CD4-positive, CD25-positive, alpha-beta regulatory T cell (primary cell): ENCODE measurements around the gene SMOC2. TPM values are rescaled to one million over a fixed set of nuclear protein-coding genes. Genes with fewer than 3 reads are reported as not detected.

Experiments
- ATAC-seq, 2 donors: fragments of 150-1000 bp; cut with Tn5 transposase; one replicate each; pipeline ENCODE4 v1.10.0; 2021; ENCODE audit warnings: low read depth in 2 of 2, moderate number of reproducible peaks in 2 of 2, moderate library complexity in 1 of 2
- DNase-seq, 3 donors: peaks; one replicate each; pipeline versions ENCODE4 v3.0.0 to v3.0.0-alpha.2; 2012 to 2022; ENCODE audit warnings: mixed read lengths in 1 of 3
- H3K27ac ChIP-seq: one replicate; pipeline ENCODE4 v1.7.0; 2013; ENCODE audit warnings: mild to moderate bottlenecking, low read length; ENCODE audit not compliant: insufficient read depth, poor library complexity, severe bottlenecking
- H3K27me3 ChIP-seq: one replicate; pipeline ENCODE4 v1.7.0; 2013; ENCODE audit warnings: low read length; ENCODE audit not compliant: control insufficient read depth, insufficient read depth
- H3K36me3 ChIP-seq: one replicate; pipeline ENCODE4 v1.7.0; 2013; ENCODE audit warnings: mild to moderate bottlenecking, low read length, moderate library complexity; ENCODE audit not compliant: control insufficient read depth, insufficient read depth
- H3K4me1 ChIP-seq: 2 replicates; pipeline ENCODE4 v1.7.0; 2013; ENCODE audit warnings: mild to moderate bottlenecking, low read length; ENCODE audit not compliant: insufficient read depth, control insufficient read depth, poor library complexity, severe bottlenecking
- H3K4me3 ChIP-seq: one replicate; pipeline ENCODE4 v1.7.0; 2013; ENCODE audit warnings: low read depth, mild to moderate bottlenecking, low read length, moderate library complexity
- H3K9me3 ChIP-seq, 2 experiments: 1 replicate in 1 of 2; 2 replicates in 1 of 2; pipeline ENCODE4 v1.7.0; 2013; ENCODE audit warnings: low read length in 2 of 2, mild to moderate bottlenecking in 1 of 2, moderate library complexity in 1 of 2; ENCODE audit not compliant: control insufficient read depth in 2 of 2
- H3K27ac Mint-ChIP-seq, 3 donors: one replicate each; pipeline ENCODE4 v1.8.0; 2020 to 2022; ENCODE audit warnings: mild to moderate bottlenecking in 3 of 3, mixed read lengths in 3 of 3, moderate library complexity in 2 of 3
- H3K27me3 Mint-ChIP-seq: one replicate; pipeline ENCODE4 v1.8.0; 2022; ENCODE audit warnings: mild to moderate bottlenecking, mixed read lengths
- H3K36me3 Mint-ChIP-seq: one replicate; pipeline ENCODE4 v1.8.0; 2020; ENCODE audit warnings: mixed read lengths
- H3K4me1 Mint-ChIP-seq, 4 donors: one replicate each; pipeline ENCODE4 v1.8.0; 2020 to 2022; ENCODE audit warnings: mixed read lengths in 4 of 4, mild to moderate bottlenecking in 1 of 4
- H3K4me3 Mint-ChIP-seq, 4 donors: one replicate each; pipeline ENCODE4 v1.8.0; 2020 to 2022; ENCODE audit warnings: mild to moderate bottlenecking in 4 of 4, mixed read lengths in 4 of 4, moderate library complexity in 3 of 4
- H3K9me3 Mint-ChIP-seq, 7 donors: one replicate each; pipeline ENCODE4 v1.8.0; 2020 to 2022; ENCODE audit warnings: mixed read lengths in 7 of 7, mild to moderate bottlenecking in 3 of 7, moderate library complexity in 2 of 7
- polyA plus RNA-seq, 4 donors: library from polyadenylated mRNA; unstranded; fragments of 300-500 nt; fragmentation: Illumina TruSeq; gene quantifications; one replicate each; pipeline ENCODE4 v1.2.3, GENCODE V29; 2021
- total RNA-seq: library from RNA; stranded (reverse); gene quantifications from one replicate; pipeline ENCODE4 v1.2.3, GENCODE V29; 2022

The SMOC2 gene
- total and polyA plus RNA-seq, 5 donors from 2014 or later = not detected

GRCh38 chr6:168538892-168539811 lies 98.2 kb downstream of the SMOC2 start:
- H3K4me1 ChIP-seq = no peaks in the 10 kb centered on the region
- no peak for DNase-seq
- no peak overlapping the region for H3K4me3 ChIP-seq
- H3K36me3 Mint-ChIP-seq = no peaks in the 10 kb centered on the region
- peak overlapping the region in 1 of 3 donors; percentile 90 for H3K27ac Mint-ChIP-seq
- H3K9me3 ChIP-seq = no peaks in the 10 kb centered on the region
- no peaks in the 10 kb centered on the region for H3K4me1 Mint-ChIP-seq
- H3K36me3 ChIP-seq = no peaks in the 10 kb centered on the region
- no peak overlapping the region for H3K4me3 Mint-ChIP-seq
- no peaks in the 10 kb centered on the region for H3K27me3 ChIP-seq
- H3K27ac ChIP-seq = no peak overlapping the region
- no peaks in the 10 kb centered on the region for H3K9me3 Mint-ChIP-seq
- ATAC-seq = no peak
- no peaks in the 10 kb centered on the region for H3K27me3 Mint-ChIP-seq

DNA sequence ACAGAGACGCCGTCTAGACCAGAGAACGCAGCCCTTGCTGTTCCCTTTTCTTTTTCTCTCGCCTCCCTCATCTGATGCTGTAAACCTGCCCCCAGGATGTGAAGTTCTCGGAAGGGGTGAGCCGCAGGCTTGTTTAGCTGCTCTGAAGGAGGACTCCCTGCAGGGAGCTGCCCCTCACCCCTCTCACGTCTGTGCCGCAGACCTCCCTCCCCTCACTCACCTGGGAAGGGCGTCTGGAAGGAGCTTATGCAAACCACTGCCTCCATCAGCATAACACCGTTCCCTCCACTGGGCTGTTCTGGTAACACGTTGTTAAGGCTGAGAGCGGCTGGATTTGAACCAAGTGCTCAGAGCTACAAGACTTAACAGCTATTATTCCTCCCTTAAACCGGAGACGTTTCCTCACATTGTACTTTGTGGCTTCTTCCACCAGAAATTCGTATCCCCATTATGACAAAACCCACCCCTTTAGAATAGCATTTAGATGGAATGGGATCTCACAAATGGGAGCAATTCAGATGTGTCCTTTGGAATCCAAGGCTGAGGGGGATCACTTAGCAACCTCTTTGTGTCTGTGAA lies 99.8 kb downstream of the SMOC2 start:
- no peak for ATAC-seq
- no peaks in the 10 kb centered on the region for H3K4me1 ChIP-seq
- Mint-ChIP-seq H3K4me3 (no peak overlapping the region), H3K27ac (no peak overlapping the region), H3K27me3 (no peaks in the 10 kb centered on the region), H3K4me1 (no peaks in the 10 kb centered on the region), H3K36me3 (no peaks in the 10 kb centered on the region), H3K9me3 (no peaks in the 10 kb centered on the region)
- no peak overlapping the region for H3K4me3 ChIP-seq
- no peaks in the 10 kb centered on the region for H3K27me3 ChIP-seq
- DNase-seq = no peak
- H3K27ac ChIP-seq = no peak overlapping the region
- H3K36me3 ChIP-seq = no peaks in the 10 kb centered on the region
- H3K9me3 ChIP-seq = no peaks in the 10 kb centered on the region

DNA sequence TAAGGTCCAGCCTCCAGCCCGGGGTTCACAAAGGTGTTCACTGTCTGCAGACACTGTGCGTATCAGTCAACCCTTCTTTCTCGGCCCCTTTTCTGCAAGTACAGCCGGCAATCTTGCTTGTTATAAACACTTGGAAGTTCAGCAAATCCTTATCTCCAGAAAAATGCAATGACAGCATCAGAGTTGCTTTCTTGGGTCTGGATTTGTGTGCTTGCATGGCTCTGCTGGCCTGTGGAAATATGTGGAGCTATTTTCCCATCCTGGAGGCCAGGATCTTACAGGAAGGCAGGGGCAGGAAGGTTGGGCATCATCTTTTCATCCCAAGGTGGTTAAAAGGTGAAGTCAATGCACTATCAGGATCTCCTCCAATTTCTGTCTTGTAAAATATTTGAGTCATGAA lies 100.3 kb downstream of the SMOC2 start:
- no peaks in the 10 kb centered on the region for H3K36me3 ChIP-seq
- no peak overlapping the region for H3K4me3 ChIP-seq
- H3K27ac Mint-ChIP-seq = no peak overlapping the region
- H3K9me3 ChIP-seq = no peaks in the 10 kb centered on the region
- no peaks in the 10 kb centered on the region for H3K4me1 ChIP-seq
- DNase-seq = no peak
- no peaks in the 10 kb centered on the region for H3K27me3 Mint-ChIP-seq
- ATAC-seq = no peak
- no peaks in the 10 kb centered on the region for H3K9me3 Mint-ChIP-seq
- H3K36me3 Mint-ChIP-seq = no peaks in the 10 kb centered on the region
- no peaks in the 10 kb centered on the region for H3K4me1 Mint-ChIP-seq
- H3K27ac ChIP-seq = no peak overlapping the region
- no peak overlapping the region for H3K4me3 Mint-ChIP-seq
- no peaks in the 10 kb centered on the region for H3K27me3 ChIP-seq

GRCh38 chr6:168542301-168542700 lies 101.3 kb downstream of the SMOC2 start:
- H3K4me1 Mint-ChIP-seq = no peaks in the 10 kb centered on the region
- H3K9me3 Mint-ChIP-seq = no peaks in the 10 kb centered on the region
- H3K27me3 ChIP-seq = no peaks in the 10 kb centered on the region
- no peak overlapping the region for H3K4me3 Mint-ChIP-seq
- no peak for ATAC-seq
- no peak overlapping the region for H3K27ac ChIP-seq
- H3K9me3 ChIP-seq = no peaks in the 10 kb centered on the region
- DNase-seq = no peak
- no peaks in the 10 kb centered on the region for H3K36me3 ChIP-seq
- H3K4me1 ChIP-seq = no peaks in the 10 kb centered on the region
- no peak overlapping the region for H3K4me3 ChIP-seq
- H3K27ac Mint-ChIP-seq = no peak overlapping the region
- no peaks in the 10 kb centered on the region for H3K27me3 Mint-ChIP-seq
- H3K36me3 Mint-ChIP-seq = no peaks in the 10 kb centered on the region

GRCh38 chr6:168545428-168545827 lies 104.4 kb downstream of the SMOC2 start:
- H3K4me1 Mint-ChIP-seq = no peaks in the 10 kb centered on the region
- ATAC-seq (no peak), DNase-seq (no peak)
- H3K36me3 Mint-ChIP-seq = no peaks in the 10 kb centered on the region
- Histone ChIP-seq H3K4me3 (no peak overlapping the region), H3K9me3 (no peaks in the 10 kb centered on the region), H3K4me1 (no peaks in the 10 kb centered on the region), H3K27me3 (no peaks in the 10 kb centered on the region), H3K36me3 (no peaks in the 10 kb centered on the region), H3K27ac (no peak overlapping the region)
- H3K9me3 Mint-ChIP-seq = no peaks in the 10 kb centered on the region
- H3K27ac Mint-ChIP-seq = no peak overlapping the region
- no peak overlapping the region for H3K4me3 Mint-ChIP-seq
- no peaks in the 10 kb centered on the region for H3K27me3 Mint-ChIP-seq

GRCh38 chr6:168546151-168546550 lies 105.2 kb downstream of the SMOC2 start:
- ATAC-seq (no peak), DNase-seq (no peak)
- Histone ChIP-seq H3K27ac (no peak overlapping the region), H3K4me3 (no peak overlapping the region), H3K36me3 (no peaks in the 10 kb centered on the region), H3K27me3 (no peaks in the 10 kb centered on the region), H3K9me3 (no peaks in the 10 kb centered on the region), H3K4me1 (no peaks in the 10 kb centered on the region)
- Mint-ChIP-seq H3K4me1 (no peaks in the 10 kb centered on the region), H3K4me3 (no peak overlapping the region), H3K36me3 (no peaks in the 10 kb centered on the region), H3K27ac (no peak overlapping the region), H3K9me3 (peaks cover 0 to 1% (median 0%) of the 10 kb centered on the region in 7 donors), H3K27me3 (no peaks in the 10 kb centered on the region)

- H3K27ac ChIP-seq = no peak overlapping the region
- no peak overlapping the region for H3K4me3 ChIP-seq
- Mint-ChIP-seq H3K27ac (no peak overlapping the region), H3K36me3 (no peaks in the 10 kb centered on the region), H3K27me3 (no peaks in the 10 kb centered on the region), H3K4me3 (no peak overlapping the region), H3K4me1 (no peaks in the 10 kb centered on the region), H3K9me3 (peaks cover 0 to 1% (median 0%) of the 10 kb centered on the region in 7 donors)
- H3K9me3 ChIP-seq = no peaks in the 10 kb centered on the region
- no peaks in the 10 kb centered on the region for H3K36me3 ChIP-seq
- ATAC-seq (no peak), DNase-seq (no peak)
- H3K27me3 ChIP-seq = no peaks in the 10 kb centered on the region
- no peaks in the 10 kb centered on the region for H3K4me1 ChIP-seq
Measured at GRCh38 chr6:168546730-168547129, 105.7 kb downstream of the SMOC2 start.

- Histone ChIP-seq H3K4me1 (no peaks in the 10 kb centered on the region), H3K27ac (no peak overlapping the region), H3K4me3 (no peak overlapping the region), H3K27me3 (no peaks in the 10 kb centered on the region), H3K36me3 (no peaks in the 10 kb centered on the region), H3K9me3 (no peaks in the 10 kb centered on the region)
- no peak for DNase-seq
- no peaks in the 10 kb centered on the region for H3K27me3 Mint-ChIP-seq
- H3K4me3 Mint-ChIP-seq = no peak overlapping the region
- ATAC-seq = no peak
- H3K9me3 Mint-ChIP-seq = peaks cover 0 to 1% (median 0%) of the 10 kb centered on the region in 7 donors
- no peak overlapping the region for H3K27ac Mint-ChIP-seq
- H3K4me1 Mint-ChIP-seq = no peaks in the 10 kb centered on the region
- no peaks in the 10 kb centered on the region for H3K36me3 Mint-ChIP-seq
Measured at GRCh38 chr6:168550326-168550725, 109.3 kb downstream of the SMOC2 start.
